SK-N-MC (cell line): ENCODE measurements around the gene POMZP3.
"Not testable (repeated sequence)": the region's sequence is repeated elsewhere in the genome, so short reads cannot be mapped to it uniquely, and the experiment has no call there.

Experiments used
- EZH2 ChIP-seq: fragments of 200-600 bp; sonication (generic); IDR thresholded peaks from one replicate; pipeline ENCODE4 v1.6.1; 2017; ENCODE audit warnings: antibody characterized with exemption
- POLR2AphosphoS5 ChIP-seq: IDR thresholded peaks from 2 replicates; pipeline ENCODE4 v1.6.1; 2012; ENCODE audit warnings: mild to moderate bottlenecking, low read depth, low read length, borderline replicate concordance

- not testable (repeated sequence) for TF ChIP-seq POLR2AphosphoS5, EZH2
Measured at GRCh38 chr7:76591602-76592304, 35.3 kb downstream of the POMZP3 start.
